Coronary artery (tissue), 2 donors: ENCODE measurements around the gene CLEC20A.

ENCODE experiments used
- DNase-seq: peaks from one replicate; pipeline ENCODE4 v3.0.0-alpha.2; 2017; ENCODE audit warnings: low spot score
- H3K27ac ChIP-seq, 2 donors: fragments of 200-600 bp; sonication (generic); one replicate each; pipeline ENCODE4 v1.5.1; 2016 to 2019
- H3K4me3 ChIP-seq: fragments of 200-600 bp; sonication (generic); 2 replicates; pipeline ENCODE4 v1.5.1; 2016; ENCODE audit warnings: mild to moderate bottlenecking, moderate library complexity
- CTCF ChIP-seq: fragments of 200-600 bp; sonication (generic); IDR thresholded peaks from one replicate; pipeline ENCODE4 v1.5.1; 2019; ENCODE audit warnings: antibody characterized with exemption

Gene CLEC20A

GRCh38 chr1:178496410-178497135 is at the start of gene CLEC20A:
Gene CLEC20A (minus strand): TSS chr1:178496964. CDS start chr1:178496939, 25 bp downstream.
- no peak for TF ChIP-seq CTCF
- Histone ChIP-seq H3K4me3 (no peak within 1 kb of the TSS), H3K27ac (no peak within 1 kb of the TSS)
- no peak for DNase-seq

GRCh38 chr1:178544531-178544930 is 47.8 kb upstream of the CLEC20A start:
- no peak overlapping the region for H3K27ac ChIP-seq
- TF ChIP-seq CTCF: no peak
- H3K4me3 ChIP-seq: no peak overlapping the region
- peak; percentile 47 for DNase-seq

- peak overlapping the region; percentile 88 for H3K4me3 ChIP-seq
- no peak for DNase-seq
- no peak for TF ChIP-seq CTCF
- H3K27ac ChIP-seq: peak overlapping the region in 1 of 2 donors; percentile 83
Measured at GRCh38 chr1:178543290-178543607, 46.5 kb upstream of the CLEC20A start.

- H3K27ac ChIP-seq: peak overlapping the region; percentile 29 to 83
- peak; percentile 91 for DNase-seq
- TF ChIP-seq CTCF: peak; percentile 99
- H3K4me3 ChIP-seq: peak overlapping the region; percentile 88
Measured at GRCh38 chr1:178542554-178543289, 46.0 kb upstream of the CLEC20A start.

GRCh38 chr1:178541829-178542553 is 45.2 kb upstream of the CLEC20A start:
- TF ChIP-seq CTCF: no peak
- DNase-seq: no peak
- Histone ChIP-seq H3K27ac (peak overlapping the region; percentile 29 to 83), H3K4me3 (peak overlapping the region; percentile 88)

GRCh38 chr1:178541379-178541778 is 44.6 kb upstream of the CLEC20A start:
- peak; percentile 69 for DNase-seq

More at GRCh38 chr1:178541379-178541778, 44.6 kb upstream of the CLEC20A start:
- no peak overlapping the region for H3K27ac ChIP-seq
- peak overlapping the region; percentile 88 for H3K4me3 ChIP-seq
- TF ChIP-seq CTCF: no peak
